SH-SY5Y (cell line): ENCODE measurements around the gene MPDZ.

Experiments used
- GATA2 ChIP-seq: IDR thresholded peaks from 2 replicates; pipeline ENCODE4 v1.6.1; 2011; ENCODE audit warnings: mild to moderate bottlenecking, low read depth, low read length
- GATA3 ChIP-seq: IDR thresholded peaks from 2 replicates; pipeline ENCODE4 v1.6.1; 2011; ENCODE audit warnings: low read depth, mild to moderate bottlenecking, low read length, moderate library complexity

MPDZ gene

GRCh38 chr9:13279284-13280141 is at the start of gene MPDZ:
Gene MPDZ (minus strand): TSS chr9:13279692. CDS start chr9:13250315, 29,377 bp downstream.
- no peak for TF ChIP-seq GATA2
- no peak for TF ChIP-seq GATA3

- TF ChIP-seq GATA2 (no peak), GATA3 (no peak)
These were observed 45.5 kb upstream of the MPDZ start for GRCh38 chr9:13324988-13325387.

- TF ChIP-seq GATA2 (no peak), GATA3 (no peak)
These were observed 43.5 kb upstream of the MPDZ start for GRCh38 chr9:13322828-13323550.

- TF ChIP-seq GATA3 (no peak), GATA2 (no peak)
These were observed 38.5 kb upstream of the MPDZ start for GRCh38 chr9:13318027-13318426.

GRCh38 chr9:13296972-13297371 is 17.5 kb upstream of the MPDZ start:
- TF ChIP-seq GATA2: no peak
- no peak for TF ChIP-seq GATA3

GRCh38 chr9:13295556-13295955 is 16.1 kb upstream of the MPDZ start:
- TF ChIP-seq GATA2 (no peak), GATA3 (no peak)

GRCh38 chr9:13292782-13293181 is 13.3 kb upstream of the MPDZ start:
- TF ChIP-seq GATA2 (no peak), GATA3 (no peak)

- no peak for TF ChIP-seq GATA2
- no peak for TF ChIP-seq GATA3
These were observed 12.7 kb upstream of the MPDZ start for GRCh38 chr9:13292158-13292557.

- TF ChIP-seq GATA2 (no peak), GATA3 (no peak)
These were observed 12.2 kb upstream of the MPDZ start for GRCh38 chr9:13291718-13292117.

- no peak for TF ChIP-seq GATA2
- TF ChIP-seq GATA3: no peak
These were observed 4.5 kb upstream of the MPDZ start for GRCh38 chr9:13284011-13284410.

GRCh38 chr9:13282998-13283397 is 3.5 kb upstream of the MPDZ start:
- no peak for TF ChIP-seq GATA2
- no peak for TF ChIP-seq GATA3

GRCh38 chr9:13281356-13282016 is 2.0 kb upstream of the MPDZ start:
- TF ChIP-seq GATA2 (no peak), GATA3 (no peak)

GRCh38 chr9:13278368-13279246 is 885 bp downstream of the MPDZ start:
- TF ChIP-seq GATA3 (no peak), GATA2 (no peak)

GRCh38 chr9:13278023-13278367 is 1.5 kb downstream of the MPDZ start:
- TF ChIP-seq GATA3: no peak
- no peak; the same call in 1 of the 2 replicates for TF ChIP-seq GATA2

GRCh38 chr9:13274886-13275641 is 4.4 kb downstream of the MPDZ start:
- TF ChIP-seq GATA3 (no peak), GATA2 (no peak)
